GM04503 (cell line): Measurements from ENCODE around the gene ZBTB7B.

ENCODE experiments used
- DNase-seq: peaks from one replicate; pipeline ENCODE4 v3.0.0-alpha.2; 2012; ENCODE audit warnings: low read depth

Gene ZBTB7B

GRCh38 chr1:155002464-155003226, at the start of gene ZBTB7B:
Gene ZBTB7B (plus strand): TSS chr1:155002802. CDS start chr1:155014661, 11,859 bp downstream.
- DNase-seq = no peak

- DNase-seq = no peak
Measured at GRCh38 chr1:154953611-154954038, 49.0 kb upstream of the ZBTB7B start.

GRCh38 chr1:154954541-154954940, 48.1 kb upstream of the ZBTB7B start:
- DNase-seq = no peak

DNA sequence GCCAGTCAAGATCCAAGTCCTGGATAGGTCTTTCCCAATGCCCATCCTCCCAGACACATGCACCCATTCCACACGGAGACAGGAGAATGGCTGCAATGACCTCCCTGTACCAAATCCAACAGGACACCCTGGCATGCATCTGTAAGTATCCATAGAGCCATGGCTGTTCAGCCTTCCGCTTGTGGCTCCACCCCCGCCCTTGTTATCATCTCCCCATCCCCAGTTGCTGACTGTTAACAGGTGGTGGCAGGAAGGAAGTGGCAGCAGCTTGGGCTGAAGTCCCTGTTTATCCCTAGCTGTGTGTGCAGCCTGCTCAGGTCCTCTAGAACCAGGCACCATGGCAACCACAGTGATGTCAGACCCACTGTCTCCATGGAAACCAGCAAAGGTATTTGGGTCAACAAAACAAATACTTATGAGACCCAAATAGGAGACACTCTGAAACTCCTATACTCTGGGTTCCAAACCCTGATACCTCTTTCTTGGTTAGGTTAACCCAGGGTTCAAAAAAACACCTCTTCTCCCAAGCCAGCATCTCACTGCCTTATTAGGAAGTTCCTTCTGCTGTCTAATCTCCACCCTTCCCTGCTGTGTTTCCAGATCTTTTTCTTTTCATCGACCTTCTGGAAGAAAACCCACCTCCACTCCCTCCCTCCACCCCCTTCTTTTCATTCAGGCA, 47.4 kb upstream of the ZBTB7B start:
- peak; percentile 47 for DNase-seq

- peak; percentile 77 for DNase-seq
Measured at GRCh38 chr1:154955718-154956543, 46.7 kb upstream of the ZBTB7B start, which contains the start of gene PBXIP1. Gene PBXIP1 (minus strand): TSS chr1:154956099. CDS start chr1:154953721, 2,378 bp downstream.

DNA sequence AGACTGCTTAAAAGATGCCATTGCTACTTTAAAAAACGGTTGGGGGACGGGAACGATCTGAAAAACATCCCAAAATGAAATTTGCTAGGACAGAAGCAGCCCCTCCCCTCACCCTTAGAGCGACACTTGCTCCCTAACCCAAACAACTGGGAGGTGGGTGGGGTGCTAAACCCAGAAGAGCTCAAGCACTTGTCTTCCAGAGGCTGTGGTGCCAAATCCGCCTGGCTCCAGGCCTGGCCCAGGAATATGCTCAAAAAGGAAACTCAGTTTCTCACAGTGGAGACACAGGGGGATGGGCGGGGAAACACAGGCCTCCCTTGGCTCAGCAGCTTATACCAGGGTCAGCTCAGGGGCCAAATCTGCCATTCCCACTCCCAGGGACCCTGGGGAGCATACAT, 46.1 kb upstream of the ZBTB7B start:
- DNase-seq = no peak

DNA sequence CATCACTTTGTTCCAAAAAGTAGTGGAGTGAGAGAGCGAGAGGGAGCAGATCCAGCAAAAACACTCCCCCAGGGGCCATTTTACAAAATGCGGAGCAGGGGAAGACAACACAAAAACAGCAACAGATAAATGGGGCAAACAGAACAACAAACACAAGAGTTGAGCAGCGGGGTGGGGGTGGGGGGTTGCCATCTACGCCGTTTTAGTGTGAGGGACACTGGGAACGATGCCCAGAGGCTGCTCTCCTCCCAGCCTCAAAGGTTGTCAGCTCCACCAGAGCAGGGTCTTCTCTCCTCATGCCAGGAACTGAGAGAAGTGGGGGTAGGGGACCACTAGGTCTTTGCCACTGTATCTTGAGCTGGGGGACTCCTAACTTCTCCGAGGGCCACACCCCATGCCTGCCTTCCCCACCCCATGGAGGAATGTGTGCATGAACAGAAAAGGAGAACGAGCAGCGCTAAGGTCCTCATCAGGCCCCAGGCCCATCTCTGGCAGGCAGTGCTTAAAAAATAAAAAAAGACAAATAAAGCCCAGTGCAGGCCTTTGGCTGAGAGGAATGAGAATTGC, 45.4 kb upstream of the ZBTB7B start:
- no peak for DNase-seq

DNA sequence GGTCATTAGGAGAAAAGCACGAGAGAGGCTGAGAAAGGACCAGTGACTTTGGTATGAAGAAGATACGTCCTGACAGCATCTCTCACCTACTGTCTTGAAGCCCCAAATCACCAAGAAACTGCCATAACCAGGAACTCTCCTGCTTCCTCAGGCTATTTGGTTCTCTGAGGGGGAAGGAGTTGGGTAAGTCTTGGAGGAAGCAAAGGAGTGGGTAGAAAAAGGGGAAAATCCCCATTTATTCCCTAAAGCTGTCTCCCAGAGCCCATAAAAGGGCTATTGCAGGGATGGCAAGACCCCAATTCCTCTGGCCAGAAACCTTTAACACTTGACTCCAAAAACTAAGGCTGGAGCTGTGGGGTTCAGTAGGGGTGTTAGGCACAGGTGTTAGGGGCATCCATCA, 44.6 kb upstream of the ZBTB7B start:
- DNase-seq = no peak

GRCh38 chr1:154958681-154959425, 43.7 kb upstream of the ZBTB7B start:
- DNase-seq = no peak

DNA sequence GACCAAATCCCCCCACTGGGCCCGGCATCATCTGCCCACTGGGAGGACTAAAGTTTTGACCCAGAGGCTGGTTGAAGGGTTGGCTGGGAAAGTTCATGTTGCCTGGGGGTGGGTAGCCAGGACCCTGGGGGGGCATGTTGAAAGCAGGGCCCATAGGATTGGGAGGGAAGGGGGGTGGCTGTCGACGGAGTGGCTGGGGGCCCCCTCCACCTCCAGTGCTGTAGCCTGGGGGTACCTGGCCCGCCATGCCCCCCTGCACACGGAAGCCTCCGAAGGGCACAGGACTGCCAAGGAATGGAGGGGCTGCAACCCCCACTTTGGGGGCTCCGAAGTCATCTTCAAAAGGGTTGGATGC, 43.2 kb upstream of the ZBTB7B start:
- DNase-seq = no peak

DNA sequence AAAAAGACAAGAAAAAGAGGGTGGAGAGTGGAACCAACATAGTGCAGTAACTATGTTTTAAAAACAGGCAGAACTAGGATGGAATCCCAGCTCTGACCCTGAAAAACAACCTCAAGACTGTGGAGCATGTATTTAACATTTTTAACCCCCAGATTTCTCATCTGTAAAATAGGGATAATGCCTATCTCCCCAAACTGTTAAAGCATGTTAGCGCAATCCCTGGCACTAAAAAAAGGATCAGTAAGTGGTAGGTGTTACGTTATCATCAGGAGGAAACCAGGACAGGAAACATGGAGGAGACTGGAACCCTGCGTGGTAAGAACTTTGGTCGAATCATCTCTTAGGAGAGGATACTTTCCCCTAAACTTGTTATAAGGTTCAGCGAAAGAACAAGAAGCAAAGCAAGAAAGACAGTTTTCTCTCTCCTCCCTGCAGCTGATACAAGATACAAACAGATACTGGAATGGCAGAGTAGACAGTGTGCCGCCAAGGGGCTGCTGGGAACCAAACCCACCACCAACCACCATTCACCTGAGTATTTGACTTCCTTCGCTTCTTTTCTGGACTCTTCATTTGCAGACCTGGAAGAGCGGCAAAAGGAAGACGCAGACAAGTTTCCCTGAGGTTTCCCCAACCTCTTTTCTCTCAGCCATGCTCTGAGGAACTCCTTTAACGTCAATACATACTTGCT, 42.0 kb upstream of the ZBTB7B start:
- DNase-seq = no peak

DNA sequence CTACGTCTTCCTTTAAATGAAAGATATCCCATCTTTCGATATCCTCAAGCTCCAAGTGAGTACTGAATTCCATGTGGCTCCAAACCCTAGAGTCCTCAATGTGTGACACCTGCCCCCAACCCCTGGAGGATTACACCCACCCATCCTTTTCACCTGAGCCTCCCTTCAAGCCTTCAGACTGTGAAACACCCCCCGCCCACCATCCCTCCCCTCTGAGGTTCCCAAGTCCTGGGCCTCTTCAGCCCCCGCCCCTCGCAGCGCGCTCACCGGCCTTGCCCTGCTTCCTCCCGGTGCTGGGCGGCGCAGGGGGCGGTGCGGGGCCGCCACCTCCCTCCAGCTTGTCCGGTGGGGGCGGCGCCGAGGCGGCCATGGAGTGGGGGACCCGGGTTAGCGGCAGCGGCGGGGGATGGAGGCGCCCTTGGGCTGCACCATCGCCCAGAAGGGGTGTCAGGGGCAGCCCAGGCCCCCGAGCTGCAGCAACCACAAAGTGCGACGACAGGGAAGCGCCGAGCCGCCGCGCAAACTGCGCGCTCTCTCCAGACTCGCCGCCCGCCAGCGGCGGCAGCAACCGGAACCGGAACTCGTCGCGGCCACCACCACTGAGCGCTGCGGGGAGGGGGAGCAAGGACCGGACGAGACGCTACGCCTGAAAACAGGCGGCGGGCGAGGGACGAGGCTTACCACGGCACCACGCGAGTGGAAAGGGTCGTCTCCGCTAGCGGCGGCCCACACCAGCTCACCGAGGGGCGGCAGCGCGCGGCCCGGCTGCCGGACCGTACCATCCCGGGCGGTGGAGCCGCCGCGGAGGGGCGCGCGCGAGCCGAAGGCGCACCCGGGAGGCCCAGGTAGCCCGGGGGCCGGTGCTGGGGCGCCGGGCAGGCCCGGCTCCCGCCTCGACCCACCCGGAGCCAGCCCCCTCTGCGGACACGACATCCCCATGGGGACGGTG, 41.1 kb upstream of the ZBTB7B start, which contains the start of gene PYGO2:
Gene PYGO2 (minus strand): TSS at position 576 of the 949 bp plus-strand sequence. CDS start 206 bp downstream, at position 370.
- no peak for DNase-seq

DNA sequence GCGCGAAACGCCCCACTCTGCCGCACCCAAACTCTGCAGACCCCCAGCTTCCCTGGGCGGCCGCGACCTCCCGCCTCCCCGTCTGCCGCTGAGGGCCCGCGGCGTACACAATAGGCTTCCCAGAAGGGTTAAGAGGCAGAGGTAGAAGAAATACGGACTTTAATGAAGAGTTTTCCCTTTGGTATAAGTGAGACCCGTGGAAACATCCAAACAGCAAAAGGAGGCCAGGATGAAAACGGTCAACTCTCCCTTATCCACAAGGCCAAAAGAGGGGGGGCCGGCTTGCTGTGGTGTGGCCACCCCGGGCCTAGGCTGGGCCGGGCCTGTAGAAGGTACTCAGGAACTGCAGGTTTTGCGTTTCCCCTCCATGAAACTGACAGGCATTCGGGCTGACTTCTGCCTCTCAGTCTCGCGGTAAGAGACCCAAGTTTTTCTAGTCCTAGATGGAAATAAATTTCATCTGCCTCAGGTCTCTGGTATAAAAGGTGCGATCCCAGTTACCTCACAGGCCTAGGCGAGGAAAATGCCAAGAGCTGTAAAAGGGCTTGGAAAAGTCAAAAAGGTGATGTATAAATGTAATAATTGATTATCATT, 40.3 kb upstream of the ZBTB7B start:
- DNase-seq = no peak

- no peak for DNase-seq
Measured at GRCh38 chr1:154962795-154963330, 39.7 kb upstream of the ZBTB7B start.

GRCh38 chr1:154963643-154964042, 39.0 kb upstream of the ZBTB7B start:
- DNase-seq = no peak

DNA sequence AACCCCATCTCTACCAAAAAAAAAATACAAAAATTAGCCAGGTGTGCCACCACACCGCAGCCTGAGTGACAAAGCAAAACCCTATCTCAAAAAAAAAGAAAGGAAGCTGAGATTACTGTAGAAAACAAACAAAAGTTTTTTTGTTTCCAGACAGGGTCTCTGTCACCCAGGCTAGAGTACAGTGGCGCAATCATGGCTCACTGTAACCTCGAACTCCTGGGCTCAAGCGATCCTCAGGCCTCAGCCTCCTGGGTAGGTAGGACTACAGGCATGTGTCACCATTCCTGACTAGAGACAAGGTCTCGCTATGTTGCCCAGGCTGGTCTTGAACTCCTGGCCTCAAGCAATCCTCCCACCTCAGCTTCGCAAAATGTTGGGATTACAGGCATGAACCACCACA, 38.2 kb upstream of the ZBTB7B start:
- no peak for DNase-seq

GRCh38 chr1:154966111-154966510, 36.5 kb upstream of the ZBTB7B start:
- no peak for DNase-seq

- no peak for DNase-seq
Measured at GRCh38 chr1:154967331-154967950, 35.2 kb upstream of the ZBTB7B start.

GRCh38 chr1:154968731-154969130, 33.9 kb upstream of the ZBTB7B start:
- DNase-seq = no peak
